Stimulated activated CD4-positive, alpha-beta T cell treated with anti-CD3 and anti-CD28 coated beads, Interleukin-15, amount 100 ng/mL, for 48 hours (primary cell): ENCODE results near the gene TRNAU1AP.
"Not testable (repeated sequence)": the region's sequence is repeated elsewhere in the genome, so short reads cannot be mapped to it uniquely, and the experiment has no call there.

Experiments
- DNase-seq, 2 donors: peaks; one replicate each; pipeline ENCODE4 v3.0.0-alpha.2; 2020; ENCODE audit warnings: low read depth in 2 of 2

Gene TRNAU1AP

GRCh38 chr1:28521502-28522164 is 31.3 kb upstream of the TRNAU1AP start:
- DNase-seq: no peak

GRCh38 chr1:28522537-28522936 is 30.3 kb upstream of the TRNAU1AP start:
- not testable (repeated sequence) for DNase-seq

- not testable (repeated sequence) for DNase-seq
Observed at GRCh38 chr1:28525002-28525642, 27.8 kb upstream of the TRNAU1AP start.

- no peak for DNase-seq
Observed at GRCh38 chr1:28526886-28527285, 26.0 kb upstream of the TRNAU1AP start.

GRCh38 chr1:28530456-28530855 is 22.4 kb upstream of the TRNAU1AP start:
- DNase-seq: no peak

GRCh38 chr1:28534671-28535070 is 18.2 kb upstream of the TRNAU1AP start:
- DNase-seq: no peak

GRCh38 chr1:28535180-28535579 is 17.7 kb upstream of the TRNAU1AP start:
- no peak for DNase-seq

- DNase-seq: no peak
Observed at GRCh38 chr1:28537457-28538199, 15.3 kb upstream of the TRNAU1AP start.

GRCh38 chr1:28538286-28538685 is 14.6 kb upstream of the TRNAU1AP start:
- DNase-seq: no peak

GRCh38 chr1:28540651-28541050 is 12.2 kb upstream of the TRNAU1AP start:
- DNase-seq: no peak

- not testable (repeated sequence) for DNase-seq
Observed at GRCh38 chr1:28541414-28542015, 11.4 kb upstream of the TRNAU1AP start.

GRCh38 chr1:28545246-28545628 is 7.6 kb upstream of the TRNAU1AP start:
- DNase-seq: no peak

GRCh38 chr1:28548318-28548717 is 4.6 kb upstream of the TRNAU1AP start:
- no peak for DNase-seq

- no peak for DNase-seq
Observed at GRCh38 chr1:28551381-28551780, 1.5 kb upstream of the TRNAU1AP start.

- DNase-seq: no peak
Observed at GRCh38 chr1:28560886-28561285, 8.0 kb downstream of the TRNAU1AP start.

GRCh38 chr1:28564310-28564709 is 11.4 kb downstream of the TRNAU1AP start:
- no peak for DNase-seq

GRCh38 chr1:28565040-28565439 is 12.2 kb downstream of the TRNAU1AP start:
- DNase-seq: no peak

GRCh38 chr1:28565726-28566125 is 12.8 kb downstream of the TRNAU1AP start:
- DNase-seq: no peak

GRCh38 chr1:28566931-28567330 is 14.0 kb downstream of the TRNAU1AP start:
- no peak for DNase-seq

- DNase-seq: no peak
Observed at GRCh38 chr1:28571911-28572310, 19.0 kb downstream of the TRNAU1AP start.

GRCh38 chr1:28572891-28573290 is 20.0 kb downstream of the TRNAU1AP start:
- DNase-seq: not testable (repeated sequence)

- DNase-seq: no peak
Observed at GRCh38 chr1:28573564-28573963, 20.7 kb downstream of the TRNAU1AP start.
